Left kidney (tissue), 2 donors: Measurements from ENCODE around the gene C10orf67. TPM values are rescaled to one million over a fixed set of nuclear protein-coding genes. Genes with fewer than 3 reads are reported as not detected.

Experiments
- DNase-seq: peaks from one replicate; pipeline ENCODE4 v3.0.0-alpha.2; 2013
- polyA plus RNA-seq: library from polyadenylated mRNA; unstranded; fragments of 120-200 nt; gene quantifications from one replicate; pipeline ENCODE4 v1.2.1, GENCODE V29; 2013; ENCODE audit not compliant: insufficient read length

Gene C10orf67
- polyA plus RNA-seq, 1 donor = 2.7 TPM

GRCh38 chr10:23173214-23174073, 171.2 kb downstream of the C10orf67 start:
- no peak for DNase-seq

- no peak for DNase-seq
Observed at GRCh38 chr10:23172429-23173213, 172.0 kb downstream of the C10orf67 start.

- DNase-seq = peak; percentile 72
Observed at GRCh38 chr10:23171232-23171876, 173.2 kb downstream of the C10orf67 start.

GRCh38 chr10:23158370-23158769, 186.2 kb downstream of the C10orf67 start:
- DNase-seq = peak; percentile 78

- peak; percentile 41 for DNase-seq
Observed at GRCh38 chr10:23157691-23158369, 186.8 kb downstream of the C10orf67 start.

GRCh38 chr10:23157239-23157681, 187.3 kb downstream of the C10orf67 start:
- DNase-seq = peak; percentile 53

- DNase-seq = no peak
Observed at GRCh38 chr10:23156447-23157150, 188.0 kb downstream of the C10orf67 start.

GRCh38 chr10:23155169-23155568, 189.4 kb downstream of the C10orf67 start:
- no peak for DNase-seq

Other genes with a start within 250 kb of the C10orf67 start
- 44.7 TPM for gene MSRB2, start 249.2 kb downstream of the C10orf67 start, polyA plus RNA-seq
- not detected for gene PTF1A, start 152.5 kb downstream of the C10orf67 start, polyA plus RNA-seq
- gene OTUD1, start 94.3 kb upstream of the C10orf67 start, polyA plus RNA-seq = 23.8 TPM